HepG2 (cell line): Measurements from ENCODE around the gene GPC6. TPM values are rescaled to one million over a fixed set of nuclear protein-coding genes. Genes with fewer than 3 reads are reported as not detected.
A peak's percentile ranks its signal among the peaks of the same experiment; 100 is the strongest.

Experiments
- ARID5B ChIP-seq: IDR thresholded peaks from 2 replicates; pipeline ENCODE4 v1.4.0; 2020; ENCODE audit warnings: mild to moderate bottlenecking, missing genetic modification reagents
- CEBPG ChIP-seq: IDR thresholded peaks from 2 replicates; pipeline ENCODE4 v1.6.1; 2016
- E2F5 ChIP-seq: sonication (generic); formaldehyde crosslinking; conservative IDR thresholded peaks from 2 replicates; pipeline ENCODE4 v1.4.0; 2020; ENCODE audit warnings: missing genetic modification reagents
- FOXP4 ChIP-seq: sonication (generic); formaldehyde crosslinking; IDR thresholded peaks from 2 replicates; pipeline ENCODE4 v1.4.0; 2020; ENCODE audit warnings: missing genetic modification reagents
- GATAD2A ChIP-seq: IDR thresholded peaks from 2 replicates; pipeline ENCODE4 v1.6.1; 2016
- KLF9 ChIP-seq: IDR thresholded peaks from 2 replicates; pipeline ENCODE4 v1.6.1; 2016; ENCODE audit warnings: low read depth
- MLXIP ChIP-seq: sonication (generic); formaldehyde crosslinking; IDR thresholded peaks from 2 replicates; pipeline ENCODE4 v1.9.0; 2021; ENCODE audit warnings: missing genetic modification reagents, borderline replicate concordance
- MYNN ChIP-seq: sonication (generic); formaldehyde crosslinking; IDR thresholded peaks from 2 replicates; pipeline ENCODE4 v1.4.0; 2020; ENCODE audit warnings: mild to moderate bottlenecking, low read depth, missing genetic modification reagents
- NCOA2 ChIP-seq: sonication (generic); formaldehyde crosslinking; IDR thresholded peaks from 2 replicates; pipeline ENCODE4 v1.8.0; 2022; ENCODE audit warnings: inconsistent platforms
- PLSCR1 ChIP-seq: sonication (generic); formaldehyde crosslinking; IDR thresholded peaks from 2 replicates; pipeline ENCODE4 v1.5.0; 2020; ENCODE audit warnings: missing genetic modification reagents, mild to moderate bottlenecking, borderline replicate concordance
- RXRB ChIP-seq: IDR thresholded peaks from 2 replicates; pipeline ENCODE4 v1.6.1; 2016; ENCODE audit warnings: borderline replicate concordance, missing genetic modification reagents, missing compliant biosample characterization
- SAP130 ChIP-seq: IDR thresholded peaks from 2 replicates; pipeline ENCODE4 v1.6.1; 2016; ENCODE audit warnings: low read depth
- ZNF281 ChIP-seq: sonication (generic); formaldehyde crosslinking; IDR thresholded peaks from 2 replicates; pipeline ENCODE4 v1.4.0; 2020; ENCODE audit warnings: missing genetic modification reagents, borderline replicate concordance
- polyA plus RNA-seq, 8 experiments: library from polyadenylated mRNA; depleted of rRNA in 3 of 8; stranded (reverse) in 7 of 8; unstranded in 1 of 8; fragments of >200 nt; fragmentation: Illumina TruSeq in 4 of 8; extraction: Trizol in 4 of 8; gene quantifications; 2 replicates each; pipeline versions ENCODE4 v1.2.1 to v1.2.3, GENCODE V29; 2011 to 2016; ENCODE audit warnings: low read depth in 4 of 8, missing spikeins in 1 of 8, mixed read lengths in 1 of 8; ENCODE audit not compliant: insufficient read depth in 1 of 8
- total RNA-seq, 5 experiments: library from RNA; depleted of rRNA; stranded (reverse); fragments of >200 nt; fragmentation: Illumina TruSeq; extraction: Trizol; gene quantifications; 2 replicates each; pipeline ENCODE4 v1.2.3, GENCODE V29; 2016; ENCODE audit warnings: low read depth in 1 of 5

The GPC6 gene
- total and polyA plus RNA-seq, 2 of the 13 experiments (the other 11 are each of a cell fraction or from before 2014, with no cell fraction given), result 24.5 to 33.9 TPM

- peak; percentile 58; the same call in 1 of the 2 replicates for TF ChIP-seq ARID5B (CRISPR knock-in tag)
- peak; percentile 55; the same call in 1 of the 2 replicates for TF ChIP-seq GATAD2A
- no peak for TF ChIP-seq ZNF281 (CRISPR knock-in tag)
- TF ChIP-seq SAP130, result peak; percentile 36; the same call in 1 of the 2 replicates
- 0 out of 2 replicates have a peak, but pooled peaks have one; percentile 25 for TF ChIP-seq FOXP4 (CRISPR knock-in tag)
- no peak for TF ChIP-seq MYNN (CRISPR knock-in tag)
- 0 out of 2 replicates have a peak, but pooled peaks have one; percentile 13 for TF ChIP-seq RXRB
- TF ChIP-seq NCOA2 (CRISPR knock-in tag), result peak; percentile 24; the same call in 1 of the 2 replicates
- no peak for TF ChIP-seq PLSCR1 (CRISPR knock-in tag)
- TF ChIP-seq CEBPG (CRISPR knock-in tag), result peak; percentile 28; the same call in 1 of the 2 replicates
- TF ChIP-seq KLF9, result no peak
- TF ChIP-seq MLXIP (CRISPR knock-in tag), result no peak
- no peak for TF ChIP-seq E2F5 (CRISPR knock-in tag)
These were observed 44.4 kb downstream of the GPC6 start (continued) for GRCh38 chr13:93270769-93271742.
